Loucy (cell line): ENCODE data around the gene ADAMTS12.

ENCODE experiments used
- H2AFZ ChIP-seq: fragments of 200-600 bp; sonication (generic); 2 replicates; pipeline ENCODE4 v1.6.0; 2016; ENCODE audit warnings: antibody characterized with exemption, mild to moderate bottlenecking, low read length, moderate library complexity
- H3F3A ChIP-seq: fragments of 200-600 bp; 2 replicates; pipeline ENCODE4 v1.6.0; 2016; ENCODE audit warnings: antibody characterized with exemption, low read depth, mild to moderate bottlenecking
- H3K27me3 ChIP-seq: fragments of 200-600 bp; sonication (generic); 2 replicates; pipeline ENCODE4 v1.6.1; 2014; ENCODE audit warnings: low read length, mild to moderate bottlenecking; ENCODE audit not compliant: insufficient read depth, poor library complexity, severe bottlenecking
- H3K36me3 ChIP-seq: fragments of 200-600 bp; sonication (generic); 2 replicates; pipeline ENCODE4 v1.6.1; 2016; ENCODE audit warnings: low read length; ENCODE audit not compliant: insufficient read depth
- H3K4me1 ChIP-seq: fragments of 200-600 bp; sonication (generic); 2 replicates; pipeline ENCODE4 v1.5.1; 2014; ENCODE audit warnings: low read length, mild to moderate bottlenecking; ENCODE audit not compliant: insufficient read depth, poor library complexity, severe bottlenecking
- H3K4me2 ChIP-seq: fragments of 200-600 bp; sonication (generic); 2 replicates; pipeline ENCODE4 v1.6.0; 2014; ENCODE audit warnings: antibody characterized with exemption, low read length, low read depth, mild to moderate bottlenecking; ENCODE audit not compliant: poor library complexity, severe bottlenecking
- H3K4me3 ChIP-seq: fragments of 200-600 bp; sonication (generic); 2 replicates; pipeline ENCODE4 v1.5.1; 2014; ENCODE audit warnings: low read length, mild to moderate bottlenecking, mixed read lengths; ENCODE audit not compliant: poor library complexity, severe bottlenecking
- H3K79me2 ChIP-seq: fragments of 200-600 bp; sonication (generic); 2 replicates; pipeline ENCODE4 v1.6.1; 2014; ENCODE audit warnings: low read length; ENCODE audit not compliant: insufficient read depth
- H3K9ac ChIP-seq: fragments of 200-600 bp; sonication (generic); 2 replicates; pipeline ENCODE4 v1.6.0; 2014; ENCODE audit warnings: mild to moderate bottlenecking, low read depth, low read length, moderate library complexity; ENCODE audit not compliant: poor library complexity, severe bottlenecking
- H3K9me2 ChIP-seq: fragments of 200-600 bp; sonication (generic); replicated peaks from 2 replicates; pipeline ENCODE4 v1.6.1; 2016; ENCODE audit warnings: low read depth, low read length, mixed read lengths
- H3K9me3 ChIP-seq: fragments of 200-600 bp; sonication (generic); 2 replicates; pipeline ENCODE4 v1.6.1; 2014; ENCODE audit warnings: mild to moderate bottlenecking, antibody characterized with exemption, low read length, low read depth; ENCODE audit not compliant: insufficient read depth
- H4K20me1 ChIP-seq: fragments of 200-600 bp; sonication (generic); 2 replicates; pipeline ENCODE4 v1.6.0; 2014; ENCODE audit warnings: antibody characterized with exemption, low read length, mild to moderate bottlenecking; ENCODE audit not compliant: insufficient read depth, poor library complexity, severe bottlenecking
- EZH2phosphoT487 ChIP-seq: fragments of 200-600 bp; IDR thresholded peaks from 2 replicates; pipeline ENCODE4 v1.6.1; 2018; ENCODE audit warnings: antibody characterized with exemption, mild to moderate bottlenecking, moderate library complexity, borderline replicate concordance
- TF ChIP-seq, protein P1 (sequence below): fragments of 200-600 bp; sonication (generic); conservative IDR thresholded peaks from 2 replicates; pipeline ENCODE4 v1.5.1; 2014; ENCODE audit warnings: mild to moderate bottlenecking, antibody characterized with exemption, low read length

Gene ADAMTS12

DNA sequence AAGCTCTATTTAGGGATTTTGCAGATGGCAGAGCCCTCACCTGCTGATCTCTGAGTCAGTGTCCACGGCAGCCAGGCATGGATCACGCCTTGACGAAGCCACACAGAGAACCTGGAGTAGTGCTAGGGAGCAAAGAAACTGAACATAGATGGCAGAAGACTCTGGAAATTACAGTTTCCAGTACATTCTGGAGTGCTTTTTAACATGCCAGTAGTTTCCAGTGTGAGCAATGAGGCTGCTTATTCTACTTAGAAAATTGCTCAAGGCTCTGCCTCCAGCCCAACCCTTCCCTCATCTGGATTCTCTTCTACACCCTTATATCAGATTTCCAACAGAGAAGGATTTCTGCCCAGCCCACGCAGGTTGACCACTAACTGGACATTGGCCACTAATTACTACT is 203.3 kb downstream of the ADAMTS12 start:
- Histone ChIP-seq H4K20me1 (no peaks in the 10 kb centered on the region), H3K9me2 (no peaks in the 10 kb centered on the region), H3K9me3 (0 out of 2 replicates have a peak, but pooled peaks cover 4% of the 10 kb centered on the region), H3K9ac (no peak overlapping the region), H3K27me3 (no peaks in the 10 kb centered on the region), H3K4me1 (no peaks in the 10 kb centered on the region), H2AFZ (no peak overlapping the region), H3F3A (no peaks in the 10 kb centered on the region), H3K4me2 (no peak overlapping the region), H3K79me2 (no peaks in the 10 kb centered on the region), H3K36me3 (no peaks in the 10 kb centered on the region), H3K4me3 (no peak overlapping the region)
- TF ChIP-seq, protein P1, sequence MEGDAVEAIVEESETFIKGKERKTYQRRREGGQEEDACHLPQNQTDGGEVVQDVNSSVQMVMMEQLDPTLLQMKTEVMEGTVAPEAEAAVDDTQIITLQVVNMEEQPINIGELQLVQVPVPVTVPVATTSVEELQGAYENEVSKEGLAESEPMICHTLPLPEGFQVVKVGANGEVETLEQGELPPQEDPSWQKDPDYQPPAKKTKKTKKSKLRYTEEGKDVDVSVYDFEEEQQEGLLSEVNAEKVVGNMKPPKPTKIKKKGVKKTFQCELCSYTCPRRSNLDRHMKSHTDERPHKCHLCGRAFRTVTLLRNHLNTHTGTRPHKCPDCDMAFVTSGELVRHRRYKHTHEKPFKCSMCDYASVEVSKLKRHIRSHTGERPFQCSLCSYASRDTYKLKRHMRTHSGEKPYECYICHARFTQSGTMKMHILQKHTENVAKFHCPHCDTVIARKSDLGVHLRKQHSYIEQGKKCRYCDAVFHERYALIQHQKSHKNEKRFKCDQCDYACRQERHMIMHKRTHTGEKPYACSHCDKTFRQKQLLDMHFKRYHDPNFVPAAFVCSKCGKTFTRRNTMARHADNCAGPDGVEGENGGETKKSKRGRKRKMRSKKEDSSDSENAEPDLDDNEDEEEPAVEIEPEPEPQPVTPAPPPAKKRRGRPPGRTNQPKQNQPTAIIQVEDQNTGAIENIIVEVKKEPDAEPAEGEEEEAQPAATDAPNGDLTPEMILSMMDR: no peak
- no peak for TF ChIP-seq EZH2phosphoT487

DNA sequence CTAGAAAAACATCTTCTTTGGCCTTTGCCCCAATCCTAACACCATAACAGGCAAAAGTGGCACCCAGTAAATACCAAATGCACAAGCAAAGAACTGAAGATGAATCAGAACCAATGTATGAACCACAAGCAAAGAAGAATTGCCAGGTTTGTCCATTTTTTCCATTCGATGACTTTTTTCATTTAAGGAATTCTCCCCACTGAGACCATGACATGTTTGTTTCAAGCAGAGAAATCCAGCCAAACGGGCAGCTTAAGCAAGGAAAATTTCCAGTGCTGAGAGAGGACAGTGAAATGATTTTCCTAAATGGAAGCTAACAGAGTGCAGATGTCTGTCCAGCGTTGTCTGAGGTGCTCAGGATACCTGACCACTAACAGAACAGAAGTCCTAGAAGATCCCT is 203.7 kb downstream of the ADAMTS12 start:
- no peak overlapping the region for H3K9ac ChIP-seq

DNA sequence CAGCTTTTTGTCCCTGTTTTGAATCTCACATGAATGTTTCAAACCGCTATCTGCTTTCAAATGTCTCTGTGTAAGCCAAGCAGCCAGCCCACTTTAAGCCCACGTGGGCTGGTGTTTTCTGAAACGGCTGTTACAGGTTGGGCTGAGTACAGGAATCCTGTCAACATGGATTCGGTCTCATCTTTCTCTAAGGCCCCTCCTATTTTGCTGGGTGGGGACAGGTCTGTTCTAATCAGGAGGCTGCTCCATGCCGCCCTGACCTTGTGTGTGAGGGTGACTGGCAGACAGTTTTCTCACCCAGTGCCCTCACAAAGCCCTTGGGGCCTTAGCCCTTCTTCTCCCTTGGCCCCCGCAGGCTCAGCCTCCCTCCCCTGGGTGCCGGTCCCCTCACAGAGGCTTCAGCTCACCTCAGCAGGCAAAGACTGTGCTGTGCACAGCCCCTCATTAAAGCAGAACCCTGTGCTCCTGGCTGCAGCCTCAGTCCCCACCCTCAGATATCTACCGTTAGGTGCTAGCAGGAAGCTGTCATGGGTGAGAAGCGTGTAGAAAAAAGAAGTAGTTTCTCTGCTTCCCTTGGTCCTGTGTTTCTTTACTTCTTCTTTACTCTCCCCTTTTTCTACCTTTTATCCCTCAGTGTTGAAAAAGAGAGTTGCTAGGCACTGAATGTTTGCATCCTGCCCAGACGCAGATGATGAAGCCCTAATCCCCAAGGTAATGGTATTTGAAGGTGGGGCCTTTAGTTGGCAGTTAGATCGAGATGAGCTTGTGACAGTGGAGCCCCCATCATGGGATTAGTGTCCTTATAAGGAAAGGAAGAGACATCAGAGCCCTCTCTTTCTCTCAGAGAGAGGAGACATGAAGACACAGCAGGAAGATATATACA is 205.7 kb downstream of the ADAMTS12 start:
- H4K20me1 ChIP-seq: no peaks in the 10 kb centered on the region
- H3K27me3 ChIP-seq: no peaks in the 10 kb centered on the region
- no peak overlapping the region for H3K4me2 ChIP-seq
- H3K9me3 ChIP-seq: no peaks in the 10 kb centered on the region
- H3K36me3 ChIP-seq: no peaks in the 10 kb centered on the region
- H3K4me3 ChIP-seq: no peak overlapping the region
- H3K79me2 ChIP-seq: no peaks in the 10 kb centered on the region
- H3K9ac ChIP-seq: no peak overlapping the region
- H3F3A ChIP-seq: no peaks in the 10 kb centered on the region
- no peaks in the 10 kb centered on the region for H3K4me1 ChIP-seq
- H3K9me2 ChIP-seq: no peaks in the 10 kb centered on the region
- TF ChIP-seq EZH2phosphoT487: no peak
- TF ChIP-seq, protein P1: no peak
- no peak overlapping the region for H2AFZ ChIP-seq

More for the DNA sequence above, 203.7 kb downstream of the ADAMTS12 start:
- Histone ChIP-seq H2AFZ (no peak overlapping the region), H3K27me3 (no peaks in the 10 kb centered on the region), H3K36me3 (no peaks in the 10 kb centered on the region), H3K4me2 (no peak overlapping the region), H3K4me1 (no peaks in the 10 kb centered on the region), H3K9me3 (0 out of 2 replicates have a peak, but pooled peaks cover 3% of the 10 kb centered on the region), H4K20me1 (no peaks in the 10 kb centered on the region), H3F3A (no peaks in the 10 kb centered on the region), H3K9me2 (no peaks in the 10 kb centered on the region), H3K79me2 (no peaks in the 10 kb centered on the region), H3K4me3 (no peak overlapping the region)
- no peak for TF ChIP-seq EZH2phosphoT487
- TF ChIP-seq, protein P1: no peak
